ENCODE results near the gene COL24A1.

COL24A1 gene

GRCh38 chr1:85822696-85823095 is 333.9 kb downstream of the COL24A1 start:
- Histone ChIP-seq H3K4me2 (ENCODE audit: low read length) (no peak overlapping the region), H3K9ac (no peak overlapping the region), H3K9me3 (ENCODE audit: control insufficient read depth, low read length) (no peaks in the 10 kb centered on the region), H3K36me3 (ENCODE audit: control insufficient read depth, insufficient read depth, low read length) (no peaks in the 10 kb centered on the region), H3K27me3 (ENCODE audit: control insufficient read depth, insufficient read depth, low read length) (no peaks in the 10 kb centered on the region), H3K4me1 (no peaks in the 10 kb centered on the region), H2AFZ (no peak overlapping the region), H3K4me3 (ENCODE audit: low read depth, low read length) (no peak overlapping the region), H3K27ac (no peak overlapping the region), H3K79me2 (no peaks in the 10 kb centered on the region)
- TF ChIP-seq, protein P1, sequence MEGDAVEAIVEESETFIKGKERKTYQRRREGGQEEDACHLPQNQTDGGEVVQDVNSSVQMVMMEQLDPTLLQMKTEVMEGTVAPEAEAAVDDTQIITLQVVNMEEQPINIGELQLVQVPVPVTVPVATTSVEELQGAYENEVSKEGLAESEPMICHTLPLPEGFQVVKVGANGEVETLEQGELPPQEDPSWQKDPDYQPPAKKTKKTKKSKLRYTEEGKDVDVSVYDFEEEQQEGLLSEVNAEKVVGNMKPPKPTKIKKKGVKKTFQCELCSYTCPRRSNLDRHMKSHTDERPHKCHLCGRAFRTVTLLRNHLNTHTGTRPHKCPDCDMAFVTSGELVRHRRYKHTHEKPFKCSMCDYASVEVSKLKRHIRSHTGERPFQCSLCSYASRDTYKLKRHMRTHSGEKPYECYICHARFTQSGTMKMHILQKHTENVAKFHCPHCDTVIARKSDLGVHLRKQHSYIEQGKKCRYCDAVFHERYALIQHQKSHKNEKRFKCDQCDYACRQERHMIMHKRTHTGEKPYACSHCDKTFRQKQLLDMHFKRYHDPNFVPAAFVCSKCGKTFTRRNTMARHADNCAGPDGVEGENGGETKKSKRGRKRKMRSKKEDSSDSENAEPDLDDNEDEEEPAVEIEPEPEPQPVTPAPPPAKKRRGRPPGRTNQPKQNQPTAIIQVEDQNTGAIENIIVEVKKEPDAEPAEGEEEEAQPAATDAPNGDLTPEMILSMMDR (IDR thresholded peaks at IDR 0.05) = no peak

- Histone ChIP-seq H3K9ac (no peak overlapping the region), H3K79me2 (no peaks in the 10 kb centered on the region), H3K9me3 (ENCODE audit: control insufficient read depth, low read length) (no peaks in the 10 kb centered on the region), H3K4me3 (ENCODE audit: low read depth, low read length) (no peak overlapping the region), H3K4me2 (ENCODE audit: low read length) (no peak overlapping the region), H3K4me1 (no peaks in the 10 kb centered on the region), H3K27me3 (ENCODE audit: control insufficient read depth, insufficient read depth, low read length) (no peaks in the 10 kb centered on the region), H3K36me3 (ENCODE audit: control insufficient read depth, insufficient read depth, low read length) (no peaks in the 10 kb centered on the region), H2AFZ (no peak overlapping the region), H3K27ac (no peak overlapping the region)
- TF ChIP-seq, protein P1 (IDR thresholded peaks at IDR 0.05) = no peak
Observed at GRCh38 chr1:85818371-85818770, 338.2 kb downstream of the COL24A1 start.

DNA sequence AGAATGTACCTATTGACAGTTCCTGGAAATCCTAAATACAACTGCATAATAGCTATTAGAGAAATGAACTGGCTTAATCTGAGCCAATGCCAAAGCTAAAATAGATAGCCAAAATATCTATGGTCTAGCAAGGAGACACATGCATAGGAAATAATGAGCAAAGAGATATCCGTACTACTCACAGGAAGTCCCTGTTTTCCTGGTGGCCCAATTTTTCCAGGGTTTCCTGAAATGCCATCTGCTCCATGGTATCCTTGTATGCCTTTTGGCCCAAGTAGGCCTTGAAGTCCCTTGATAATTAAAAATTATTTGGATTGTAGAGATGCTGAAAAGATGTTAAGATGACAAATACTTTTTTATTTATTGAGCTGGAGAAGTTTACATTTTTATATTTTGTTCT is 340.0 kb downstream of the COL24A1 start:
- TF ChIP-seq, protein P1 (IDR thresholded peaks at IDR 0.05) = no peak
- Histone ChIP-seq H3K36me3 (ENCODE audit: control insufficient read depth, insufficient read depth, low read length) (no peaks in the 10 kb centered on the region), H3K4me1 (no peaks in the 10 kb centered on the region), H3K9me3 (ENCODE audit: control insufficient read depth, low read length) (no peaks in the 10 kb centered on the region), H3K9ac (no peak overlapping the region), H3K4me3 (ENCODE audit: low read depth, low read length) (no peak overlapping the region), H3K27ac (no peak overlapping the region), H3K27me3 (ENCODE audit: control insufficient read depth, insufficient read depth, low read length) (no peaks in the 10 kb centered on the region), H3K4me2 (ENCODE audit: low read length) (no peak overlapping the region), H3K79me2 (no peaks in the 10 kb centered on the region), H2AFZ (no peak overlapping the region)

DNA sequence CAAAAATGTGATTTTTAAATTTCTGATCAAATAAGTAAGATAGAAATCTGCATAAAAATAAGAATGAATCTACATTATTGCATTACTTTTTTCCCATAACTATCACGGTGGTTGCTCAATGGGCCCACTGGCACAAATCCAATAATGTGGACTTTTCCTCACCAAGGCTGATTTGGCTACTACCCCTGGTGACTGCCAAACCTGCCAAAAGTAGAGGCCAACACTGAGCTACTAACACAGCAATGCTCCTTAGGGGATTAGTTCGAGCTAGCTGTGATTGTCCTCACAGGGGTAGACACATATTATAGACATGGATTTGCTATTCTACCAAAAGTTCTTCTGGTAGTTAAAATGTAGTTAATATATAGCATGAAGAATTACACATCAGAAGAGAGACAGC is 340.7 kb downstream of the COL24A1 start:
- Histone ChIP-seq H3K27ac (no peak overlapping the region), H3K36me3 (ENCODE audit: control insufficient read depth, insufficient read depth, low read length) (no peaks in the 10 kb centered on the region), H3K4me2 (ENCODE audit: low read length) (no peak overlapping the region), H2AFZ (no peak overlapping the region), H3K27me3 (ENCODE audit: control insufficient read depth, insufficient read depth, low read length) (no peaks in the 10 kb centered on the region), H3K4me3 (ENCODE audit: low read depth, low read length) (no peak overlapping the region), H3K79me2 (no peaks in the 10 kb centered on the region), H3K9me3 (ENCODE audit: control insufficient read depth, low read length) (no peaks in the 10 kb centered on the region), H3K9ac (no peak overlapping the region), H3K4me1 (no peaks in the 10 kb centered on the region)
- TF ChIP-seq, protein P1 (IDR thresholded peaks at IDR 0.05) = no peak

DNA sequence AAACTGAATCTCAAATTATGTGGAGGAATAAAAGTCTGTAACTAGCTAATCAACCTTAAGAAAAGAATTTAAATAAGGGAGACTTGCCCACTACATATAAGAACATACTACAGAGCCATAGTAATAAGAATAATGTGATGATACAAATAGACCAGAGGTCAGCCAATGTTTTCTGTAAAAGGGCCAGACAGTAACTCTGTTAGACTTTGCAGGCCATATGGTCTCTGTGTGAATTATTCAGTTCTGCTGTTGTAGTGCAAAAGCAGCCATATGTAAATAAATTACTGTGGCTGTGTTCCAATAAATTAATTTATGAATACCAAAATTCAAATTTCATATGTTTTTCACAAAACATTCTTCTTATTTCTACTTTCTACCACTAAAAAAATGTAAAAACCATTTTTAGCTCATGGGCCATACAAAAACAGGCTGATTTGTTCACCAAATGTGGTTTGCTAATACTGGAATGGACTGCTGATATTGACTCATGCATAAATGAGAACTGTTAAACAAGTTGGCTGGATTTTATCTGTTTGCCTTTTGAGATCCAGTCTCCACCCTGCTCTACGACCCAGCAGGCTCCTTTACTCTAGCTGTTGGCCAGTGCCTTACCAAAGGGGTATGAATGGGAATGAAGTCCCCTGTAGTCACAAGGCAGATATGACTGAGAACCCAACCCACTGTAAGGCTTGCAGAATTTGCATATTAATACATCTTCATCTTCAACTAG is 350.2 kb downstream of the COL24A1 start:
- no peaks in the 10 kb centered on the region for H3K9me3 ChIP-seq (ENCODE audit: control insufficient read depth, low read length)
- no peaks in the 10 kb centered on the region for H3K27me3 ChIP-seq (ENCODE audit: control insufficient read depth, insufficient read depth, low read length)
- H3K27ac ChIP-seq = no peak overlapping the region
- no peak overlapping the region for H2AFZ ChIP-seq
- H3K4me3 ChIP-seq (ENCODE audit: low read depth, low read length) = no peak overlapping the region
- no peaks in the 10 kb centered on the region for H3K4me1 ChIP-seq
- no peak overlapping the region for H3K4me2 ChIP-seq (ENCODE audit: low read length)
- TF ChIP-seq, protein P1 (IDR thresholded peaks at IDR 0.05) = no peak
- no peaks in the 10 kb centered on the region for H3K79me2 ChIP-seq
- no peaks in the 10 kb centered on the region for H3K36me3 ChIP-seq (ENCODE audit: control insufficient read depth, insufficient read depth, low read length)
- H3K9ac ChIP-seq = no peak overlapping the region
